H1 (cell line): Measurements from ENCODE around the gene CX3CR1. TPM values are rescaled to one million over a fixed set of nuclear protein-coding genes. Genes with fewer than 3 reads are reported as not detected.

ENCODE experiments used
- E2F6 ChIP-seq: IDR thresholded peaks from 2 replicates; pipeline ENCODE4 v1.6.1; 2012; ENCODE audit warnings: inconsistent platforms
- HDAC2 ChIP-seq, 2 experiments: fragments of 300-600 bp in 1 of 2; sonication (generic) in 1 of 2; IDR thresholded peaks; 2 replicates each; pipeline ENCODE4 v1.6.1; 2011 to 2012; ENCODE audit warnings: low read depth in 2 of 2, low read length in 2 of 2, mild to moderate bottlenecking in 2 of 2, moderate library complexity in 2 of 2, borderline replicate concordance in 1 of 2, inconsistent platforms in 1 of 2
- PHF8 ChIP-seq: fragments of 200-600 bp; sonication (generic); conservative IDR thresholded peaks from 2 replicates; pipeline ENCODE4 v1.7.1; 2012; ENCODE audit warnings: low read depth, mild to moderate bottlenecking, inconsistent platforms, low read length, moderate library complexity
- POU5F1 ChIP-seq: IDR thresholded peaks from 2 replicates; pipeline ENCODE4 v1.6.1; 2011; ENCODE audit warnings: low read depth, mild to moderate bottlenecking, low read length, moderate library complexity
- SAP30 ChIP-seq: fragments of 300-600 bp; sonication (generic); IDR thresholded peaks from 2 replicates; pipeline ENCODE4 v1.7.1; 2012; ENCODE audit warnings: low read length, moderate library complexity, mild to moderate bottlenecking, inconsistent platforms; ENCODE audit not compliant: insufficient read depth, insufficient replicate concordance
- SRF ChIP-seq: IDR thresholded peaks from 2 replicates; pipeline ENCODE4 v1.6.1; 2011; ENCODE audit warnings: mild to moderate bottlenecking, low read depth, low read length, moderate library complexity
- polyA plus RNA-seq, 7 experiments: library from polyadenylated mRNA; depleted of rRNA in 3 of 7; stranded (reverse) in 5 of 7; unstranded in 2 of 7; fragments of >200 nt in 5 of 7; fragments of 200-250 nt in 2 of 7; gene quantifications; 1 replicate in 5 of 7; 2 replicates in 1 of 7; 4 replicates in 1 of 7; pipeline versions ENCODE4 v1.2.1 to v1.2.3, GENCODE V29; 2011 to 2013; ENCODE audit warnings: missing spikeins in 2 of 7, mixed read lengths in 2 of 7
- total RNA-seq: library from RNA; stranded (reverse); fragmentation: NEBNext Ultra II Directional; extraction: Animal tissue kit (Norgen Biotek cat#: 25700); gene quantifications from 2 replicates; pipeline ENCODE4 v1.2.1, GENCODE V29; 2021

Gene CX3CR1
- total and polyA plus RNA-seq, 2 of the 8 experiments (the other 6 are each of a cell fraction or from before 2014, with no cell fraction given): 0.08 TPM; not detected in 1

DNA sequence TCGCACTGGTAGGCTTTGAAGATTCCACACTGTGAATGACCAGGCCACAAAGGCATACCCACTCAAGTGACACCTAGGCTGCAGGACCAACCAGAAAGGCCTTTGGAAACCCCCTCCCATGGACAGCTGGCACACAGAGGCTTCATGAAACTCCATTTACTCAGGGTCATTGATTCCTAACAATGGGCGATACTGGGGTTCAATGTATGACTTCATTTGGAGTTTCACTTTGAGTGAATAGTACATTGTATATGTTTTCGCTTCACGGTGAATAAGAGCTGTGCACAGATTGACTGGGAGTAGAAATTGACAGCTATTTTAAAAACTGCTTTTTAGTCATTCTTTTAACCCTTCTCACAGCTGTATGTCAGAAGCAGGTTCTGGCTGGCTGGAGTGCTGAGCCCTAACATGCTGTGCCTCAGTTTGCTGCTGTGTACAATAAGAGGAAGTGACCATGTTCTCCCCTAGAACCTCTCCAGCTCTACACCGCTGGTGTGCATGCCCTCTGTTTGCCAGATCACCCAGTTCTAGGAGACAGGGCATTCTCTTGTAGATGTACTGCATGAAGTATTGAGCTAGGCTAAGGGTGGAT is 15.4 kb upstream of the CX3CR1 start (continued):
- TF ChIP-seq SAP30 (no peak), POU5F1 (no peak), SRF (no peak), HDAC2 (IDR thresholded peaks at IDR 0.05; ENCODE audit: borderline replicate concordance in 1 of 2, low read depth in 2 of 2, low read length in 2 of 2) (no peak), PHF8 (no peak), E2F6 (no peak)
